ACC112 (cell line): ENCODE measurements around the gene LRRC42.
A peak's percentile ranks its signal among the peaks of the same experiment; 100 is the strongest.

Source experiments
- H2AFZ ChIP-seq: fragments of 200-600 bp; sonication (generic); one replicate; pipeline ENCODE4 v1.6.0; 2017; ENCODE audit warnings: antibody characterized with exemption, low read length; ENCODE audit not compliant: unreplicated experiment
- H3K27ac ChIP-seq: fragments of 200-600 bp; sonication (generic); 2 replicates; pipeline ENCODE4 v1.5.1; 2014; ENCODE audit warnings: low read depth, mild to moderate bottlenecking, antibody characterized with exemption, low read length, moderate library complexity
- H3K27me3 ChIP-seq: fragments of 200-600 bp; sonication (generic); 2 replicates; pipeline ENCODE4 v1.6.1; 2014; ENCODE audit warnings: mild to moderate bottlenecking, antibody characterized with exemption, low read length, moderate library complexity, mixed read lengths; ENCODE audit not compliant: insufficient read depth
- H3K36me3 ChIP-seq: fragments of 200-600 bp; sonication (generic); 2 replicates; pipeline ENCODE4 v1.6.1; 2016; ENCODE audit warnings: mild to moderate bottlenecking, antibody characterized with exemption, low read length, moderate library complexity, mixed read lengths; ENCODE audit not compliant: insufficient read depth
- H3K4me1 ChIP-seq: fragments of 200-600 bp; sonication (generic); one replicate; pipeline ENCODE4 v1.6.1; 2016; ENCODE audit warnings: low read length, mixed read lengths; ENCODE audit not compliant: insufficient read depth, unreplicated experiment, control insufficient read depth
- H3K4me3 ChIP-seq: fragments of 200-600 bp; sonication (generic); 2 replicates; pipeline ENCODE4 v1.5.1; 2014; ENCODE audit warnings: mild to moderate bottlenecking, low read depth, low read length
- H3K79me2 ChIP-seq: fragments of 200-600 bp; sonication (generic); one replicate; pipeline ENCODE4 v1.6.0; 2016; ENCODE audit warnings: low read length; ENCODE audit not compliant: control insufficient read depth, unreplicated experiment, insufficient read depth

LRRC42 gene

DNA sequence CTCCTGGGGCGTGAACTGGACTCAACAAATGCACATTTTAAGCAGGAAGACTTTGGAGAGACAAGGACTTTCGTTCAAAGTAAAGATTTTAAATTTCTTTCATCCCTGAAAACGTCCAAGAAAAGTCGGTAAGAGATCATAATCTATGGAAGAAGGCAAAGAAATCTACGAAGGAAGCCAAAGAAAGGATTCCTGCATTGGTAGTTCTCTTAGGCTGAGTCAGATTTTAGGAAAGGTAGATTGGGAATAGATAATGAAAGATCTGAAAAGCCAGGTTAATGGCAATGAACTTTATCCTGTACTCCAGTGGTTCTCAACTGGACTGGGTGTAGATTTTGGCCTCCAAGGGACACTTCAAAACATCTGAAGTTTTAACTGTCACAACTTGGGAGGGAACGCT is 3.1 kb upstream of the LRRC42 start:
- Histone ChIP-seq H2AFZ (no peak overlapping the region), H3K4me3 (no peak overlapping the region), H3K36me3 (peaks cover 9% of the 10 kb centered on the region), H3K27ac (no peak overlapping the region), H3K4me1 (peaks cover 37% of the 10 kb centered on the region), H3K79me2 (peaks cover 59% of the 10 kb centered on the region), H3K27me3 (no peaks in the 10 kb centered on the region)

DNA sequence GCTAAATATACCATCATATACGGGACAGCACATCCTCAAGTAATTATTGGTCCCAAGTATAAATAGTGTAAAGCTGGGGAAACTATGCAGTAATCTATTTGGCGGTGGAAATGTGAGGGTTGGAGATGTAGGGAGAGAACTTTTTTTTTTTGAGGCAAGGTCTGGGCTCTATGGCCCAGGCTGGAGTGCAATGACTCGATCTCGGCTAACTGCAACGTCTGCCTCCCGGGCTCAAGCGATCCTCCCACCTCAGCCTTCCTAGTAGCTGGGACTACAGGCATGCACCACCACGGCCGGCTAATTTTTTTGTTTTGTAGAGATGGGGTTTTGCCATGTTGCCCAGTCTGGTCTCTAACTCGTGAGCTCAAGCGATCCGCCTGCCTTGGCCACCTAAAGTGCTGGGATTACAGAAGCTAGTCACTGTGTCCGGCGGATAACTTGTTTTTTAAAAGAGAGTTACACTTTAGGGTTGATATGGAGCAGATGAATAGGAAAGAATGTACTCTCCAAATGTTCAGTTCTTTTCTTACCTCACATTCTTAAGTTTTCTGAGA is 2.6 kb upstream of the LRRC42 start:
- Histone ChIP-seq H3K4me1 (peaks cover 37% of the 10 kb centered on the region), H3K36me3 (peaks cover 11% of the 10 kb centered on the region), H2AFZ (no peak overlapping the region), H3K79me2 (peaks cover 64% of the 10 kb centered on the region), H3K27me3 (no peaks in the 10 kb centered on the region), H3K4me3 (peak overlapping the region; percentile 81; the same call in 1 of the 2 replicates), H3K27ac (no peak overlapping the region)

DNA sequence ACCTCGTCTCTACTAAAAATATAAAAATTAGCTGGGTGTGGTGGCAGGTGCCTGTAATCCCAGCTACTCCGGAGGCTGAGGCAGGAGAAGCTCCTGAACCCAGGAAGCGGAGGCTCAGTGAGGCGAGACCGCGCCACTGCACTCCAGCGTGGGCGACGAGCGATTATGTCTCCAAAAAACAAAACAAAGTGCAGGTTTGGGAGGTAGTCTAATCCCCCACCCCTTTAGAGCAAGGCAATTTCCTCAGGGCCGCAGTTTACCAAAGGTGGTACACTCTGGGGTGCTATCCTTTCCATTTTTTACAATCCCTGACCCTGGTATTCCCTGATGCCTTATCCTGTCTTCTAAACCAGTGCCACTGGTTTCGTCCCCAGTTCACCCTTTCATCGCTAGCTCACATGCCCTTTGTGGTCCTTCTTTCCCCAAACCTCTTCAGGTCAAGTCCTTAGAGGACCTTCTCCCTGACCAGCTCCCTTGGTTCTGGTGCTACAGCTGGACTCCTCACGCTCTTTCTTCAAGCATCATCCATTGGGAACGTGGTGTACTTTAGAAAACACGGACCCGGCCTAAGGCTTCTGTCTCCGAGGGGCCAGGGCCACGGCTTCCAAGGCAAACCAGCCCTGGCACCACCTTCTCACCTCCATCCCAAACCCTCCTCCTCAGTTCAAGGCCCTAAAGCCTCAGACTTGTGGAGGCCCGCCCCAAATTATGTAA is 1.5 kb upstream of the LRRC42 start:
- H2AFZ ChIP-seq, result peak overlapping the region; percentile 93

DNA sequence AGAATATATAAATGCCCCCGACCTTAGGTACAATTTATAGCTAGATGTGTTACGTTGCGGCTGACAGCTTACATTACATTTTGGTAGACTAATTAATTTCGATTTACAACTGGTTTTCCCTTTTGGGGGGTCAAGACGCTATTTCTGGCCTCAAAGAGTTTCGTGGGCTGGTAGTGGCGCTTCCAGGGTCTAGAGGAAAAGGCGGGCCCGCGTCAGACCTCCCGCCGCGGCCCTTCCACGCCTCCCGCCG is 1.0 kb upstream of the LRRC42 start:
- peak overlapping the region; percentile 81 for H3K4me3 ChIP-seq
- peak overlapping the region; percentile 93 for H2AFZ ChIP-seq
- H3K27ac ChIP-seq, result peak overlapping the region; percentile 67
- H3K4me1 ChIP-seq, result peaks cover 39% of the 10 kb centered on the region
- H3K79me2 ChIP-seq, result peaks cover 74% of the 10 kb centered on the region
- H3K36me3 ChIP-seq, result peaks cover 4% of the 10 kb centered on the region; the same call in 1 of the 2 replicates
- H3K27me3 ChIP-seq, result no peaks in the 10 kb centered on the region

More for the DNA sequence above, 1.5 kb upstream of the LRRC42 start:
- Histone ChIP-seq H3K4me3 (peak overlapping the region; percentile 81), H3K36me3 (peaks cover 7% of the 10 kb centered on the region; the same call in 1 of the 2 replicates), H3K27me3 (no peaks in the 10 kb centered on the region), H3K27ac (peak overlapping the region; percentile 67), H3K79me2 (peaks cover 70% of the 10 kb centered on the region), H3K4me1 (peaks cover 42% of the 10 kb centered on the region)

DNA sequence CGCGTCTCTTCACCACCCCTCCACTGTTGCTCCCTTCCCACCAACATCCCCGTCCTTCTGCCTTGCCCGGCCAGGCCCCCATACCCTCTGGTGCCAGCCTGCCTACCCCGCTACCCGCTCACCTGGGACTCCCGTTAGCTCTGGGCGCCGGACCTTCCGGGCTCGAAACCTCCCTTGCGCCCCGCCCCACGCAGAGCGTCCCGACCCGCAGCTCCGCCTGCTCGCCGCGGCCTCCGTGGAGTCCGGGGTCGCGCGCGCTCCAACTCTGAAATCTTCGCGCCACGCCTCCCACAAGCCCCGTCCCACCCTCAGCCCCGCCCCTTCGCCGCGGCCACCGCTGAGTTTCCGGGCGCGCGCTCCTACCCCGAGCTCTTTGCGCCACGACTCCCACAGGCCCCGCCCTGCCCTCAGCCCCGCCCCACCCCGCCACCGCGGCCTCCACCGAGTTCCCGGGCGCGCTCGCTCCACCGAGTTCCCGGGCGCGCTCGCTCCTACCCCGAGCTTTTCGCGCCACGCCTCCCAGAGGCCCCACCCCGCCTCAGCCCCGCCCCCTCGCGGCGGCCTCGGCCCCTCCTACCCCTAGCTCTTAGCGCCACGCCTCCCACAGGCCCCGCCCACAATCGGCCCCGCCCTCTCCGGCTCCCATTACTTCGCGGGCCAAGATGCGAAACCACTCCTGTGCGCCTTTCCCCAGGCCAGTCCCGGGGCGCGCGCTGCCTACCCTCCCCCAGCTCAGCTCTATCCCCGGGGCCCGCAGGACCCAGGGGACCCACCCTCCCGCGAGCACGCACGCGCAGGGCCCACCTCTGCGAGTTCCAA is 508 bp upstream of the LRRC42 start, which contains the start of gene IFT25:
Gene IFT25, minus strand, starts transcription at position 267 of the 819 bp plus-strand sequence. CDS start 5,617 bp downstream, outside the sequence.
- no peaks in the 10 kb centered on the region for H3K27me3 ChIP-seq
- H3K79me2 ChIP-seq, result peaks cover 79% of the 10 kb centered on the region
- peak within 1 kb of the TSS; percentile 67 for H3K27ac ChIP-seq
- H3K4me3 ChIP-seq, result peak within 1 kb of the TSS; percentile 90
- H2AFZ ChIP-seq, result peak within 1 kb of the TSS; percentile 93
- H3K36me3 ChIP-seq, result peaks cover 4% of the 10 kb centered on the region; the same call in 1 of the 2 replicates
- peaks cover 37% of the 10 kb centered on the region for H3K4me1 ChIP-seq

DNA sequence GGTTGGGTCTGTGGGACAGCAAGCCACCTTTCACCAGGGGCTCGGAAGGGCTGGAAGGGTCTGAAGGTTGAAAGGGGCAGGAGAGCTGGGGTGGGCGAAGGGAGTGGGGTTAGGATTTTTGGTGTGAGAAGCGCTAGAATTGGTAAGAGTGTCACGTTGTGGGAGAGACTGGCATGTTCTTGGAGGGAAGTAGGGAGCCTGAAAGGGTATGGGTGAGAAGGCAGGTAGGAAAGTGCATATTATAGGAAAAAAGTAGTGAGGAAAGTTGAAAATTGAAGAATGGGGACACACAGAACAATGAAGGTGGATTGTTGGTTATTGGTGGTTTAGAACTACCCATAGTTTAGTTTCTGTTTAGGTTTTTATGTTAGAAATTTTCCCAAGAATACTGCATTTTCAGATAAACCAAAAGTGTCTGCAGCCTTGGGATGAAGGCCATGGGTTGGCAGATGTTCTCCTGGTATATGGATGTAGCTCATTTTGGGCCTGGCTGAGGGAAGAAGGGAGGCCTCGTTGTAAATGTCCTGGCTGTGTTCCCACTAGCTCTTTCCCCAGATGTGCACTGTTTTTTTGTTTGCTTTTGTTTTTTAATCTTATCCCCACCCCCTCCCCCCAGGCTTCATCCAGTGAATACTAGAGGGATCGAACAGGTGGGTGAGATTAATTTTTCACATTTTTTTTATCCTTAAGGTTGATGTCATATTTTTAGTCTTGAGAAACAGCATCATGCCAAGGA is 1.2 kb downstream of the LRRC42 start:
- Histone ChIP-seq H2AFZ (no peak overlapping the region), H3K4me3 (peak overlapping the region; percentile 90), H3K27ac (peak overlapping the region; percentile 61; the same call in 1 of the 2 replicates), H3K27me3 (no peaks in the 10 kb centered on the region), H3K79me2 (peaks cover 83% of the 10 kb centered on the region), H3K36me3 (peaks cover 12% of the 10 kb centered on the region; the same call in 1 of the 2 replicates), H3K4me1 (peaks cover 37% of the 10 kb centered on the region)

DNA sequence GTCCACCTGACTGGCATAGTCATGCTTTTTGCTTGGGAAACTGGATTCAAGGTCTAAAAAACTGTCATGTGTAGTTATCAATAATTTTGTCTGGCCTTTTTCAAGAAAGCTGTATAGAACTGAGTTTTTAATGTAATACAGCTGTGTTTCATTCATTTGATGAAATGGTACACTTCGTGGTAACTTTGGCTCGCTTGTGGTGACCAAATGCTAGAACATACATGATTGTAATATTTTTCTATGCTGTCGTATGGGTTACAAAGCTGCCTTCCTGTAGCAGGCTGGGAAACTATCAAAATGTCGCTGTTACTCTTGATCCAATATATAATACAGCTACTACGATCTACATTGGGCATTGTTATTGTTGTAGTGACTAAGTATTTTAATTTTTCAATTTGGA is 2.1 kb downstream of the LRRC42 start:
- Histone ChIP-seq H3K4me1 (peaks cover 30% of the 10 kb centered on the region), H3K27ac (no peak overlapping the region), H3K4me3 (peak overlapping the region; percentile 90), H2AFZ (no peak overlapping the region), H3K79me2 (peaks cover 76% of the 10 kb centered on the region), H3K27me3 (no peaks in the 10 kb centered on the region), H3K36me3 (peaks cover 21% of the 10 kb centered on the region)

DNA sequence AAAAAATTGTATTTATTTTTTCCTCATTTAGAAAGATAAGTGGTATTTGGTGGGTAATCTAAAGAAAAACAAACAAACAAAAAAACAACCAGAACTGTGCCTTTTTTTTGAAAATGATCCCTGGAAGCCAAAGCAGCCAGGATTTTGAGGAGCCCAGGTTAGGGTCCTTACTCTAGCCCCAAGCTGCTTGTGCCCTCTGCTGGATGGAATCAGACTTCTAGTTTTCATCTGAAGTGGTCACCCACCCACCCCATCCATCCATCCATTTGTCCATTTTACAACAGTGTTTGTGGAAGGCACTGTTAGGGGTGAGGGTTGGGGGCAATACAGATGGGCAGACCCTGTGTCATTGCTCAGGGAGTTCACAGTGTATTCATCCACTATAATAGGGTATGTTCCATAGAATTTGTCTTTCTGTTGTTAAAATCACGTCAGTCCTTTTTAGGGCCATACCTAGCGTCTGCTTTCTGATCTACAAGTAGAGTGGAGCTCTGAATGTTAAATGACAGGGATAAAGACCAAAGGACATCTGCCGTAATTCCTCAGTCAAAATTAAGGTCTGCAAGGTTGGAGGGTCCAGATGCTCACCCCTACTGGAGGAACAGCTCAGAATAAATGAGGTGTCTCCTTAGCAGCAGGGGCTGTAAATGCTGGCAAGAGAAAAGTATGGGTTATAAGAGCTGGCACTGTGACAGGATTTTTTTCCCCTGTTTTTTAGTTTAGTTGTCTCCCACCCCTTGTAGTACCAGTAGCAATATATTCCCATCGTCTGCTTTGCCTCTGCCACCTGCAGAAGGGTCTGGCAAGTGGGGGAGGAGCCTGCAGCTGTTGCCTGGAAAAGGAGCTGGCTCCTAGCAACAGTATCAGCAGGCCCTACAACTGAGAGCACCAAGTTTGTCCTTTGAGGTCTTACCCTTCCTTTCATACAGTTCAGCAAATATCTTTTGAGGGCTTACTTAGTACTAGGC is 3.2 kb downstream of the LRRC42 start:
- peak overlapping the region; percentile 90; the same call in 1 of the 2 replicates for H3K4me3 ChIP-seq
- peaks cover 66% of the 10 kb centered on the region for H3K79me2 ChIP-seq
- H2AFZ ChIP-seq, result no peak overlapping the region
- H3K36me3 ChIP-seq, result peaks cover 26% of the 10 kb centered on the region
- H3K27me3 ChIP-seq, result no peaks in the 10 kb centered on the region
- no peak overlapping the region for H3K27ac ChIP-seq
- peaks cover 28% of the 10 kb centered on the region for H3K4me1 ChIP-seq

DNA sequence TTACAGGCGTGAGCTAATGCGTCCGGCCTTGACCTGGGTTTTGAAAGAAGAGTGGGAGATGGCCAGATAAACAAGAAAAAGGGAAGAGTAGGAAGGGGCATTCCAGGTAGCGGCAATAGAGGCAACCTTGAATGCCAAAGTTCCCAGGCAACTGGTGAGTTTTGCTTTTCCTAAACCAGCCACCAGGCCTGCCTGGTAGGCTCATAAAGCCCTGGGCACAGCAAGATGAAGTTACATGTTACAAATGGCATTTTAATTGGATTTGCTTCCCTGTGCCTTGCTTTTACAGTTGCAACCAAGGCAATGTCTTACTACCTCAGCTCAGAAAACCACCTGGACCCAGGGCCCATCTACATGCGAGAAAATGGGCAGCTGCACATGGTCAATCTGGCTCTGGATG is 5.5 kb downstream of the LRRC42 start:
- peaks cover 35% of the 10 kb centered on the region for H3K4me1 ChIP-seq

More for the DNA sequence above, 5.5 kb downstream of the LRRC42 start:
- Histone ChIP-seq H2AFZ (no peak overlapping the region), H3K27ac (no peak overlapping the region), H3K36me3 (peaks cover 32% of the 10 kb centered on the region), H3K4me3 (no peak overlapping the region), H3K27me3 (no peaks in the 10 kb centered on the region), H3K79me2 (peaks cover 66% of the 10 kb centered on the region)
